Measurements from ENCODE around the gene MINDY4. TPM values are rescaled to one million over a fixed set of nuclear protein-coding genes. Genes with fewer than 3 reads are reported as not detected.

The MINDY4 gene
- total RNA-seq, 6 experiments from 2014 or later: 2.3 to 3.3 (median 2.6) TPM

- no peak overlapping the region for H3K27ac Mint-ChIP-seq
Observed at GRCh38 chr7:30930621-30931020, 159.4 kb downstream of the MINDY4 start.

GRCh38 chr7:30931161-30931928, 160.1 kb downstream of the MINDY4 start:
- Mint-ChIP-seq H3K27ac (no peak overlapping the region), H3K36me3 (ENCODE audit: low read depth) (no peaks in the 10 kb centered on the region), H3K27me3 (ENCODE audit: insufficient read depth) (peaks cover 55% of the 10 kb centered on the region), H3K4me1 (ENCODE audit: low read depth) (no peaks in the 10 kb centered on the region), H3K4me3 (no peak overlapping the region), H3K9me3 (peaks cover 7% of the 10 kb centered on the region; the same call in 1 of the 2 replicates)
- no peak for TF ChIP-seq CTCF (IDR thresholded peaks at IDR 0.05)
- no peak for DNase-seq

More at GRCh38 chr7:30930621-30931020, 159.4 kb downstream of the MINDY4 start:
- DNase-seq: no peak
- no peak for TF ChIP-seq CTCF (IDR thresholded peaks at IDR 0.05)
- Mint-ChIP-seq H3K4me3 (no peak overlapping the region), H3K4me1 (ENCODE audit: low read depth) (no peaks in the 10 kb centered on the region), H3K9me3 (peaks cover 7% of the 10 kb centered on the region; the same call in 1 of the 2 replicates), H3K27me3 (ENCODE audit: insufficient read depth) (peaks cover 55% of the 10 kb centered on the region), H3K36me3 (ENCODE audit: low read depth) (no peaks in the 10 kb centered on the region)

- Mint-ChIP-seq H3K36me3 (ENCODE audit: low read depth) (no peaks in the 10 kb centered on the region), H3K4me3 (no peak overlapping the region), H3K9me3 (peaks cover under 1% of the 10 kb centered on the region; the same call in 1 of the 2 replicates), H3K27me3 (ENCODE audit: insufficient read depth) (peaks cover 57% of the 10 kb centered on the region), H3K27ac (no peak overlapping the region), H3K4me1 (ENCODE audit: low read depth) (no peaks in the 10 kb centered on the region)
- DNase-seq: no peak
- TF ChIP-seq CTCF (IDR thresholded peaks at IDR 0.05): no peak
Observed at GRCh38 chr7:30931929-30932540, 160.8 kb downstream of the MINDY4 start.

GRCh38 chr7:30932562-30932961, 161.3 kb downstream of the MINDY4 start:
- no peak for TF ChIP-seq CTCF (IDR thresholded peaks at IDR 0.05)
- DNase-seq: no peak
- Mint-ChIP-seq H3K27me3 (ENCODE audit: insufficient read depth) (peaks cover 57% of the 10 kb centered on the region), H3K27ac (no peak overlapping the region), H3K9me3 (no peaks in the 10 kb centered on the region; the same call in 1 of the 2 replicates), H3K36me3 (ENCODE audit: low read depth) (no peaks in the 10 kb centered on the region), H3K4me1 (ENCODE audit: low read depth) (no peaks in the 10 kb centered on the region), H3K4me3 (no peak overlapping the region)

- no peak overlapping the region for H3K4me3 Mint-ChIP-seq
- peaks cover 53% of the 10 kb centered on the region for H3K27me3 Mint-ChIP-seq (ENCODE audit: insufficient read depth)
- H3K4me1 Mint-ChIP-seq (ENCODE audit: low read depth): no peaks in the 10 kb centered on the region
- H3K9me3 Mint-ChIP-seq: no peaks in the 10 kb centered on the region
- no peak overlapping the region for H3K27ac Mint-ChIP-seq
- no peak for TF ChIP-seq CTCF (IDR thresholded peaks at IDR 0.05)
- H3K36me3 Mint-ChIP-seq (ENCODE audit: low read depth): no peaks in the 10 kb centered on the region
- DNase-seq: no peak
Observed at GRCh38 chr7:30933124-30933974, 162.1 kb downstream of the MINDY4 start.

Measured in HFFc6 (cell line).